Stimulated activated CD4-positive, alpha-beta T cell treated with anti-CD3 and anti-CD28 coated beads, Interleukin-1b, Interleukin-23, amount 100 ng/mL, for 24 hours (primary cell): Measurements from ENCODE around the gene ITGB1BP1.

Source experiments
- DNase-seq, 4 experiments: peaks; one replicate each; pipeline ENCODE4 v3.0.0-alpha.2; 2020; ENCODE audit warnings: low read depth in 4 of 4, low spot score in 1 of 4

Gene ITGB1BP1

DNA sequence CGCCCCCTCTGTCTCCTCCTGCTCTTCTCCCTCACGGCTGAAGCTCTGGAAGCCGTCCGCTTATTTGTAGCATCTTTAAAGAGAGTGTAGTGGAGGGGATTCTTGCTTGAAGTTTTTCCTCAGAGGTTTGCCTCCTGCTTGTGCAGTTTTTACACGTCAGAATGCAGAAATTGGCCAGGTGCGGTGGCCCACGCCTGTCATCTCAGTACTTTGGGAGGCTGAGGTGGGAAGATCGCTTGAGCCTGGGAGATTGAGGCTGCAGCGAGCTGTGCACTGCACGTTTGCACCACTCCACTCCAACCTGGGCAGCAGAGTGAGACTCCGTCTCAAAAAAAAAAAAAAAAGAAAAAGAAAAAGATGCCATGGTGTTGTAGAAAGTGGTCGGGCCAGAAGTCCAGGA is 69.0 kb downstream of the ITGB1BP1 start:
- DNase-seq: no peak
